ENCODE results near the gene CDK6. TPM values are rescaled to one million over a fixed set of nuclear protein-coding genes. Genes with fewer than 3 reads are reported as not detected.

Gene CDK6
- total and polyA plus RNA-seq, 4 donors = 1.6 to 66.4 (median 12.1) TPM

Small RNAs within 50 kb of the gene (small RNA-seq; reads per million reads assigned to genes)
- not detected for gene RNU6-10P (ENCODE audit: low replicate concordance)

Other genes starting within 250 kb of the CDK6 start
- gene FAM133B, start 246.2 kb downstream of the CDK6 start, total RNA-seq = 100 to 1,000 TPM in 1 of 2 donors, 10 to 100 TPM in 1; 16.8 to 123 TPM
- 10 to 100 TPM in 1 of 2 donors, 1 to 10 TPM in 1; 9.6 to 23.9 TPM for gene FAM133B, start 246.2 kb downstream of the CDK6 start, polyA plus RNA-seq

Data from lung (tissue), 5 donors.